Ectodermal cell (in vitro differentiated cells): ENCODE results near the gene GNG7.
"Not testable (repeated sequence)": the region's sequence is repeated elsewhere in the genome, so short reads cannot be mapped to it uniquely, and the experiment has no call there.

ENCODE experiments used
- H3K27ac ChIP-seq: 2 replicates; pipeline ENCODE4 v1.7.0; 2013; ENCODE audit warnings: mild to moderate bottlenecking, low read depth, low read length; ENCODE audit not compliant: insufficient read depth, poor library complexity, severe bottlenecking
- H3K27me3 ChIP-seq: 2 replicates; pipeline ENCODE4 v1.7.0; 2013; ENCODE audit warnings: mild to moderate bottlenecking, low read length; ENCODE audit not compliant: insufficient read depth, control insufficient read depth, poor library complexity, severe bottlenecking
- H3K36me3 ChIP-seq: one replicate; pipeline ENCODE4 v1.7.0; 2013; ENCODE audit warnings: low read length; ENCODE audit not compliant: control insufficient read depth, insufficient read depth
- H3K4me1 ChIP-seq: one replicate; pipeline ENCODE4 v1.7.0; 2013; ENCODE audit warnings: low read length; ENCODE audit not compliant: control insufficient read depth, insufficient read depth
- H3K4me3 ChIP-seq: 2 replicates; pipeline ENCODE4 v1.7.0; 2013; ENCODE audit warnings: low read depth, low read length, control low read depth; ENCODE audit not compliant: insufficient read depth
- H3K9me3 ChIP-seq: 2 replicates; pipeline ENCODE4 v1.7.0; 2013; ENCODE audit warnings: mild to moderate bottlenecking, low read length, moderate library complexity; ENCODE audit not compliant: control insufficient read depth
- WGBS, 2 experiments: methylation state at CpG; one replicate each; pipeline ENCODE4 v1.1.7; 2013; ENCODE audit warnings: missing lambda C conversion rate in 2 of 2; 5-methylcytosine and 5-hydroxymethylcytosine counted together

GNG7 gene

GRCh38 chr19:2512523-2513431 is 189.7 kb downstream of the GNG7 start:
- H3K9me3 ChIP-seq, result no peaks in the 10 kb centered on the region
- H3K36me3 ChIP-seq, result no peaks in the 10 kb centered on the region
- H3K27me3 ChIP-seq, result no peaks in the 10 kb centered on the region
- WGBS, 2 experiments, result 87 to 89% methylated on average over 41 of the region's 41 CpGs
- peaks cover 13% of the 10 kb centered on the region for H3K4me1 ChIP-seq
- H3K4me3 ChIP-seq, result no peak overlapping the region
- no peak overlapping the region for H3K27ac ChIP-seq

DNA sequence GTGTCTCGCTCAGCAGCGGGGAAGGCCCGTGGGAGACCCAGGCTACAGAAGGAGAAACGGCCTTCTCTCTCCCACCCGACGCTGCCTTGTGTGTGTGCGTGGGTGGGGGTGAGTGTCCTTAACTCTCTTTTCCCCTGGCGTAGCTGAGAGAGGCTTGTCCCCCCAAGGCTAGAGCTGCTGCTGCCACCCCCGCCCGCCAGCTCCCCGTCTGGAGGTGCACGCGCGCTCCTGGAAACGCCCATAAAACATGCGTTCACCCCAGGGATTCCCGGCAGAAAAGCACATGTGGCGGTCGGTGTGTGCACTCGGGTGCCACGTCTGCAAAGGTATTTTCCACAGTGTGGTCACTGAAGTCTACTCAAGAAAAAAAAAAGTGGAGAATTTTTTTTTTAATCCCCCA is 190.5 kb downstream of the GNG7 start:
- Histone ChIP-seq H3K27ac (no peak overlapping the region), H3K9me3 (no peaks in the 10 kb centered on the region), H3K36me3 (no peaks in the 10 kb centered on the region), H3K27me3 (no peaks in the 10 kb centered on the region), H3K4me3 (no peak overlapping the region), H3K4me1 (peaks cover 10% of the 10 kb centered on the region)
- WGBS, 2 experiments, result 93 to 95% methylated on average over 21 of the region's 21 CpGs

DNA sequence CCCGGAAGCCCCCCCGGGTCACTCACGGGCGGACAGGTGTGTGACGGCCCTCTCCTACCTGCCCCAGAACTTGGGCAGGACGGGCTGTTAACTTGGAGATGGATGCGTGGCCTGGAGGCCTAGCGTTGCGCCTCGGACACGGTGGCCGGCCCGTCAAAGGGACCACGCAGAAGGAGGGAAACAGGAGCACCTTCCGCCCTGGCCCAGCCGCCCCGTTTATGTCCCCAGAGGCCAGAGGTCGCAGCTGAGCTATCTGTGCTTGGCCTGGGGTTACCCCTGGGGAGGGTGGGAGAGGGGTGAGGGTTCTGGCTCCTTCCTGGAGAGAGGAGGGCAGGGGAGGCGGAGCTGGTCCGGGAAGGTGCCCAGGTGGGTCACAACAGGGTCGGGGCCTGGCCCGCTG is 190.9 kb downstream of the GNG7 start:
- WGBS, 2 experiments, result 92% methylated on average over 22 of the region's 22 CpGs
- H3K36me3 ChIP-seq, result no peaks in the 10 kb centered on the region
- H3K4me1 ChIP-seq, result peaks cover 6% of the 10 kb centered on the region
- H3K27ac ChIP-seq, result no peak overlapping the region
- no peaks in the 10 kb centered on the region for H3K27me3 ChIP-seq
- H3K4me3 ChIP-seq, result no peak overlapping the region
- H3K9me3 ChIP-seq, result no peaks in the 10 kb centered on the region

DNA sequence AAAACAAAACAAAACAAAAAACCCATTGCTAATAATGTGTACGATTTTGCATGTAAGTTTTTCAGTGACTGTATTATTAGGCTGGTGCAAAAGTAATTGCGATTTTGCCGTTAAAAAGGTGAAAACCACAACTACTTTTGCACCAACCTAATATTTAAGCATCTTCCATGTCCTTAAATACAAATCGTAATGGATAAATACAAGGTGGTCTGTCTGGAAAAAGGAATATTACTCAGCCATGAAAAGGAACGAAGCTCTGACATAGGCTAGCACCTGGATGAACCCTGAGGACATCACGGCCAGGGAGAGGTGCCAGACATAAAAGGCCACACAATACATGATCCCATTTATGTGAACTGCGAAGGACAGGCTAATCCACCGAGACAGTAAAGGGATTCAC is 193.4 kb downstream of the GNG7 start:
- Histone ChIP-seq H3K27me3 (no peaks in the 10 kb centered on the region), H3K36me3 (no peaks in the 10 kb centered on the region), H3K27ac (no peak overlapping the region), H3K4me1 (peaks cover 6% of the 10 kb centered on the region), H3K4me3 (no peak overlapping the region), H3K9me3 (no peaks in the 10 kb centered on the region)
- WGBS, 2 experiments, result 95 to 96% methylated on average over 6 to 8 of the region's 8 CpGs

DNA sequence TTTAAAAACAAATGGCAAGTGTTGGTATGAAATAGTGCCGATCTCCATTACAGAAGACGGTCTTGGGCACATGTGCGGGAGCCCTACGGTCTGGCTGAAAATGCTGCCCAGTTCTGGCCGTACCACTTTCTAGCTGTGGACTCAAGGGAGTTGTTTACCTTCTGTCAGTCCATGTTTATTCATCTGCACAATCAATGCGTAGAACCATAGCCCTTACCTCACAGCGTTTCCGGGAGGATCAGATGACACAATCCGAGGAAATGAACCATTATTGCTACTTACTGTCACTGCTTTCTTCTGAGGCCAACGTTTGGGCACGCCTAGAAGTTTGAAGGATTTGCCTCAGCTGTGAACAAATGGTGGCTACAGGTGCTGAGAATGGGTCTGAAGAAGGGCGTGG is 195.4 kb downstream of the GNG7 start:
- no peaks in the 10 kb centered on the region for H3K36me3 ChIP-seq
- no peak overlapping the region for H3K4me3 ChIP-seq
- no peaks in the 10 kb centered on the region for H3K9me3 ChIP-seq
- 75 to 79% methylated on average over 11 to 12 of the region's 12 CpGs for WGBS, 2 experiments
- no peak overlapping the region for H3K27ac ChIP-seq
- no peaks in the 10 kb centered on the region for H3K4me1 ChIP-seq
- H3K27me3 ChIP-seq, result no peaks in the 10 kb centered on the region

GRCh38 chr19:2506656-2507055 is 195.8 kb downstream of the GNG7 start:
- H3K9me3 ChIP-seq, H3K27me3 ChIP-seq, H3K4me1 ChIP-seq, H3K36me3 ChIP-seq, H3K27ac ChIP-seq, H3K4me3 ChIP-seq: not testable (repeated sequence)
- 89 to 90% methylated on average over 8 of the region's 8 CpGs for WGBS, 2 experiments

GRCh38 chr19:2503521-2504109 is 198.9 kb downstream of the GNG7 start:
- H3K36me3 ChIP-seq, result no peaks in the 10 kb centered on the region
- H3K4me1 ChIP-seq, result peaks cover 6% of the 10 kb centered on the region
- 79 to 80% methylated on average over 21 of the region's 21 CpGs for WGBS, 2 experiments
- no peaks in the 10 kb centered on the region for H3K9me3 ChIP-seq
- no peak overlapping the region for H3K4me3 ChIP-seq
- H3K27ac ChIP-seq, result no peak overlapping the region
- H3K27me3 ChIP-seq, result no peaks in the 10 kb centered on the region

GRCh38 chr19:2500841-2501261 is 201.6 kb downstream of the GNG7 start:
- Histone ChIP-seq H3K27me3 (peaks cover 2% of the 10 kb centered on the region), H3K4me3 (no peak overlapping the region), H3K4me1 (peaks cover 8% of the 10 kb centered on the region), H3K9me3 (no peaks in the 10 kb centered on the region), H3K36me3 (no peaks in the 10 kb centered on the region), H3K27ac (no peak overlapping the region)
- 80 to 82% methylated on average over 12 of the region's 12 CpGs for WGBS, 2 experiments

DNA sequence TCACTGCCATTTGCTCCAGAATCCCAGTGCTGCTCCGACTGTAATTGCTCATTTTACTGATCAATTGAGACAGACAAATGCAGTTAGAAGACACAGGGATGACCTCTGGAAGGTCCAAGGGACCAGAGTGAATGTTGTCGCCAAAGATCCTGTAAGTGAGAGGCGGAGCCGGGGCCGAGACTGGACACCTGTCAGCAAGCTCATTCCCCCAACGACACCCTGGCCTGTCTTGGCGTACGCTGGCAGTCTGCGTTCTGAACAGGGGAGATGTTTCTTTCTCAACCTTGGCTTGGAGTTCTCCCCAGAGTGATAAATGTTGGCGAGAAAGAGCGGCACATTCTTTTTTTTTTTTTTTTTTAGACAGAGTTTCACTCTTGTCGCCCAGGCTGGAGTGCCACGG is 202.3 kb downstream of the GNG7 start:
- Histone ChIP-seq H3K36me3 (no peaks in the 10 kb centered on the region), H3K4me1 (peaks cover 15% of the 10 kb centered on the region), H3K27me3 (peaks cover 9% of the 10 kb centered on the region), H3K4me3 (no peak overlapping the region), H3K9me3 (no peaks in the 10 kb centered on the region), H3K27ac (no peak overlapping the region)
- WGBS, 2 experiments, result 91 to 94% methylated on average over 13 of the region's 13 CpGs

- Histone ChIP-seq H3K4me1 (peaks cover 26% of the 10 kb centered on the region), H3K27me3 (peaks cover 23% of the 10 kb centered on the region), H3K27ac (no peak overlapping the region), H3K36me3 (no peaks in the 10 kb centered on the region), H3K4me3 (no peak overlapping the region), H3K9me3 (no peaks in the 10 kb centered on the region)
- 90 to 91% methylated on average over 10 of the region's 10 CpGs for WGBS, 2 experiments
Observed at GRCh38 chr19:2497186-2497585, 205.3 kb downstream of the GNG7 start.
